H54 (cell line): ENCODE measurements around the gene ADAM17.

Experiments used
- DNase-seq: peaks from one replicate; pipeline ENCODE4 v3.0.0; 2011; ENCODE audit warnings: low spot score, mixed read lengths; ENCODE audit not compliant: insufficient read length
- FAIRE-seq: peaks from 3 replicates; lab custom pipeline; 2011; peaks lifted over from hg19 to GRCh38; lab: Jason Lieb, UNC
- POLR2A ChIP-seq: IDR thresholded peaks from 2 replicates; pipeline ENCODE4 v1.6.1; 2011; ENCODE audit warnings: low read depth, mild to moderate bottlenecking, low read length

The ADAM17 gene

DNA sequence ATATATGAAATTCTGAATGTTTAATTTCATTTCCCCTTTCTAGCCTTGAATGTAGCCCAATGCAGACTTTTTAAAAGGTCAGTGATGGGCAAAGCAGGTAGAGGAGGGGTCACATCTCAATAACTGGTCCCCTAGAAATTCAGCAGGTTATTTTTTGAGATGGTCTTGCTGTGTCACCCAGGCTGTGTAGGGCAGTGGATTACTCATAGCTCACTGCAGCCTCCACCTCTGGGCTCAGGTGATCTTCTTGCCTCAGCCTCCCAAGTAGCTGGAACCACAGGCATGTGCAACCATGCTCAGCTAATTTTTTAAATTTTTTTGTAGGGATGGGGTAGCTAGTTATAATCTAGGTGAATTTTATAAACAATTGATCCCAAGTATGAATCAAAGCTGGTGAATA lies 72.5 kb downstream of the ADAM17 start:
- DNase-seq (no peak), FAIRE-seq (no peak)
- TF ChIP-seq POLR2A: no peak

DNA sequence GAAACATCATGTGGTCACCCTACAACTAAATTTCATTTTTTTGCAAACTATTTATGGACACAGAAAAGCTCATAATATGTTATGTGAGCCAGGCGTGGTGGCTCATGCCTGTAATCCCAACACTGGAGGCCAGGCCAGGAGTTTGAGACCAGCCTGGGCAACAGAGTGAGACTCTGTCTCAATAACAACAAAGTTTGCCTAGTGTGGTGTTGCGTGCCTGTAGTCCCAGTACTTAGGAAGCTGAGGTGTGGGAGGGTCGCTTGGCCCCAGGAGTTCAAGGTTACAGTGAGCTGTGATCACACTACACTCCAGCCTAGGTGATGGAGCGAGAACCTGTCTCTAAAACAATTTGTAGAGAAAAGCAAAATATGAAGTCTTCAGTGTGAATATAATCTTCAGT lies 75.5 kb downstream of the ADAM17 start:
- no peak for TF ChIP-seq POLR2A
- no peak for FAIRE-seq
- DNase-seq: no peak

DNA sequence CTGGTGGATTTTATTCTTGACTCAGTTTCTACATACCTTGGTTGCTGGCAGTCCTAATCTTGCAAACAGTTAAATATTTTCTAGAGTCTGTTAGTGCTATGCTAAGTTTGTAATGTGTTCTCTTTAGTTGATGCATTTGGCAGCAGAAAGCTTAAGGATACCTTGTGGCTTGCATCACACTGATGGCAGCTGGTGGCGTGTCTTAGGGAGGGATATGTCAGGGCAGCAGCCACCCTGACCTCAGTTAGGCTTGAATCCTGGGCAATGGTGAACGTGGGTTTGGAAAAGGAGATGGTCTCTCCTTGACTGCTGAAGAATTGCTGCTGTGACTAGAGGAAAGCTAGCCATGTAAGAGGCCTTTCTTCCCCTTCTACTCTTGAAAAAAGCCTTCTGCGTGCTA lies 77.1 kb downstream of the ADAM17 start:
- FAIRE-seq (no peak), DNase-seq (no peak)
- no peak for TF ChIP-seq POLR2A

DNA sequence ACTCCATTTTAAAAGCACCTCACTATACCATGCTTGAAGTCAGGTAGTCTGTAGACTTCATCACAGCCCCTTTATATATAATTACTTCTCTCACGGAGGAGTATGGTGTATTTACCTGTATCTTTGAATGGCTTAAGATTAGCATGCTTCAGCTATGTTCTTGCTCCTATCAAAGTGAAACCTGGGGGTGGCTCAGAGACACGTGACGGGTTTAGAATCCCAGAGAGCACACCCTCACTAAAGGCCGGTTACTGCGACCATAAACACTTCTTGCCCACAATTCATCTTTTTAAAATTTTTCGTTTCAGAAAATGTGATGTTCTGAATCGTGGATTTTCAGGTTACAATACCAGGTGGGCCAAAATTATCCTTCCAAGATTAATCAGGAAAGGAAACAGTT lies 77.7 kb downstream of the ADAM17 start:
- FAIRE-seq (no peak), DNase-seq (no peak)
- TF ChIP-seq POLR2A: no peak

DNA sequence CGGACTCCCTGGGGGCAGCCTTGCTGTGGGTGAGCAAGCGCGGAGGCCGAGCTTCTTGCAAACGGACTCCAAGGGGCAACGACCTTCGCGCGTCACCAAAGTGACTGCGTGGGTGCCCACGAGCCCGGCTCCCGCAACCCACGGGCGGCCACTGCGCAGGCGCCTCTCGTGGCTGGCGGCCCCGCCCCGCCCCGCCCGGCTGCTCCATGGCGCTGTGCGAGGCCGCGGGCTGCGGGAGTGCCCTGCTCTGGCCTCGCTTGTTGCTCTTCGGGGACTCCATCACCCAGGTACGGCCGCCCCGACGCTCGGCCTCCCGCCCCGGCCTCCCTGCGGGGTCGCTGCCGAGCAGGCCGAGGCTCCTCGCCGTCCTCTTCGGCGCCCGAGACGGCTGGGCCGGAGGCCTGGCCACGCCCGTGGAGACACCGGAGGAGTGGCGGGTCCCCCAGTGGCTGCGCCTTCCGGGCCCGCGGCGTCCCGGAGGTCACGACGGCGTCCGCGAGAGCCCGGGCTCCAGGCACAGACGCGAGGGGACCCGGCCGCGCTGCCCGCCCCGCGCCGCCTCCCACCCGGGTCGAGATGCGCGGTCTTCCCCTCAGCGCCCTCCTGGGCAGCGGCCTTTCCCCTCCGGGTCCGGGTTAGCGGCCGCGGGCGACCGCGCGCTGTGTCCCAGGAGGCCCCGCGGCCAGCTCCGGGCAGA lies 81.1 kb downstream of the ADAM17 start, which contains the start of gene IAH1:
Gene IAH1, plus strand, starts transcription at position 191 of the 697 bp plus-strand sequence. Its CDS starts 16 bp downstream, at position 207.
- DNase-seq: peak; percentile 70
- peak; percentile 81 for TF ChIP-seq POLR2A
- FAIRE-seq: no peak

DNA sequence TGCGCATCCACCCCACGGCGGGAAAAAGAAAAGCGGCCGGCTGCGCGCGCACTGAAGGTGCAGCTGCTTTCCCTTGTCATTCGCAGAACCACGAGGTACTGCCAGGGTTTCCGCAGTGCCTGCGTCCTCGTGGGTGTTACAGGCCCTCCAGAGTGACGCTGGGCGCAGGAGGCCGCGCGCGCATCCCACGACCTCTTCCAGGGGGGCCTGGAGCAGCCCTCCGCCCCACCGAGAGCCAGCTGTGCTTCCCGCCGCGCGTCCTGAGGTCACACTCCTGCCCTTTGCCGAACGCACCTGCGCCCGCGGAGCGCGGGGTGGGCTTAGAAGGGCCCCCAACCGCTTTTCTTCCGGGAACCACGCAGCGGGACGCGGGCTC lies 81.7 kb downstream of the ADAM17 start:
- FAIRE-seq (no peak), DNase-seq (no peak)
- no peak for TF ChIP-seq POLR2A

DNA sequence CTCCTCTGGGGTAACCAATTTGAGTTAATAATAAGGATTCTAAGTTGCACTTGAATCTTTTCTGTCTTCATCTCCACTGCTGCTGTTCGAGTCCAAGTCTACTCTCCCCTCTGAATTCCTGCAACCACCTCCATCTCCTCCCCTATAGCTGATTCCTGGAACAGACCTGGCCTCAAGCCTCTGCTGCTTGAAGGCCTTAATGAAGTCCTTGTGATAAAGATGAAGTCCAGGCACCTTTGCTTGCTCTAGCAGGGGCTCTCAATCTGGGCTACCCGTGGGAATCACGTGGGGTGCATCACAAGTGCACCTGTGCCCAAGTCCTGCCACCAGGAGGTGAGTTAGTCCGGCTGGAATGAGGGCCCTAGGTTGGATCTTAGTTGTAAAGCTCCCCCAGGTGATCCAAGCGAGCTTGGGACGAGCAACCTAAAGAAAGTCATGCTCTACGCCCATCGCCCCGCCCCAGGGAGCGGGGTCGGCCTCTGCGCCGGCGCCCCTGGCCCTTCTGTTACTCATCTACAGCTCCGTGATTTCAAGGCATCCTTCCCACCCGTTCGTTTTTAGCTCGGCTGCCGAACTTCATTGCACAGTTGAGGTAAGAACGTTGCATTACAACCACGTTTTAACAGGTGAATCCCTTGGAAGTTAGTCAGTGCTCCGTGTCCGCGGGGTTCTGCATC lies 82.2 kb downstream of the ADAM17 start:
- DNase-seq: no peak
- TF ChIP-seq POLR2A: no peak
- no peak for FAIRE-seq

DNA sequence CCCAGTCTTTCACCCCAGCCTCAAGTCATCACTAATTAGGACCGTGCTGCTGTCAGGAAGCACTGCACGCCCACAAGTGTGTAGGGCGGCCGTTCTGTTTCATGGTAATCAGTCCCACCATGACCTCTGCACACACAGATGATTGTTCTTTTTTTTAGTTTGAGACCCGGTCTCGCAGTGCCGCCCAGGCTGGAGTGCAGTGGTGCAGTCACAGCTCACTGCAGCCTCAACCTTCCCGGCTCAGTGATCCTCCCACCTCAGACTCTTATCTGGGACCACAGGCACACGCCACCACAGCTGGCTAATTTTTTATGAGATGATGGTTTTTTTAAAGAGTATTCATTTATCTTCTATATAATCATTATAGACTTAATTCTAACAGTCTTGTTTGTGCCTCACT lies 83.1 kb downstream of the ADAM17 start:
- DNase-seq (no peak), FAIRE-seq (no peak)
- no peak for TF ChIP-seq POLR2A

DNA sequence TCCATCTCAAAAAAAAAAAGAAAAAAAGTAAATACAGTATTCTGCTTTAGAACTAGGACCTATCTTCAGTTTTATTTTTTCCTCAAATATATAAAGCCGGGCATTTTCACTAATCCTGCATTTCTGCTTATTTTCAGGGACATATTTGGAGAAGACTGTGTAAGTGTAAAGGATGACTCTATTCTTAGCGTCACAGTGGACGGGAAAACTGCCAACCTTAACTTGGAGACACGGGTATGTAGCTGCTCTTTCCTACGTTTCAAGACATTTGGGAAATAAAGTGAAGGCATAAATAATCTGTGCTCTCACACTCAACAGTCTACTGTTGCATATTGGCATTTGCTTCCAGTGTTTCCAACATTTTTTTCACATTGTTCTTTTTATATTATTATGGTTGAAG lies 84.4 kb downstream of the ADAM17 start:
- no peak for TF ChIP-seq POLR2A
- no peak for FAIRE-seq
- no peak for DNase-seq

DNA sequence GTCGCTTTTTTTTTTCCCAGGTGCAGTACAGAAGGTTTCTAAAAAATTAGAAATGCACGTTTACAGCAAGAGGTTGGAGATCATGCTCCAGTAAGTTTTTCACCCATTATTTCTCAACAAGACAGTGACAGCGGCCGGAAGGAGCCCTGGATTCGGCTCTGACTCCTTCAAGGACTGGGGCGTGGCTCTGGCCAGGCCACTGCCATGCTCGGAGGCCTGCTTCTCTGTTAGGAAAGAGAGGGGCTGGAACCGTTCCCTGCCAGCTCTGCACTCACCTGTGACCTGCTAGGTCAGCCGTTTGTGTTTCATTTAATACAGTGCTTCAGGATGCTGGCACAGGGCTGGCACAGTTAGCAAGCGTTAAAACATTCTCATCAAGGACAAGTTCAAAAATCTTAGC lies 87.9 kb downstream of the ADAM17 start:
- TF ChIP-seq POLR2A: no peak
- DNase-seq (no peak), FAIRE-seq (no peak)

DNA sequence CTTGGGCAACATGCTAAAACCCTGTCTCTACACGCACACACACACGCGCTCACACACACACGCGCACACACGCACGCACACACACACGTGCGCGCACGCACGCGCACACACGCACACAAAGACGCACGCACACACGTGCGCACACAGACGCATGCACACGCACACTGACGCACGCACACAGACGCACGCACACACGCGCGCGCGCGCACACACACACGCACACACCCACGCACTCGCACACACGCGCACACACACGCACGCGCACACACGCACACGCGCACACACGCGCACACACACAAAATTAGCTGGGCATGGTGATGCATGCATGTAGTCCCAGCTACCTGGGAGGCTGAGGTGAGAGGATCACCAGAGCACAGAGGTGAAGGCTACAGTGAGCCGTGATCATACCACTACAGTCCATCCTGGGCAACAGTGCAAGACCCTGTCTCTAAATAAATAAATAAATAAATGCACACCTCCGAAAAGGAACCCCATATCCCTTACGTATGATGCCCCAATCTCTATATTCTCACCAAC lies 89.4 kb downstream of the ADAM17 start:
- FAIRE-seq (no peak), DNase-seq (no peak)
- TF ChIP-seq POLR2A: no peak

DNA sequence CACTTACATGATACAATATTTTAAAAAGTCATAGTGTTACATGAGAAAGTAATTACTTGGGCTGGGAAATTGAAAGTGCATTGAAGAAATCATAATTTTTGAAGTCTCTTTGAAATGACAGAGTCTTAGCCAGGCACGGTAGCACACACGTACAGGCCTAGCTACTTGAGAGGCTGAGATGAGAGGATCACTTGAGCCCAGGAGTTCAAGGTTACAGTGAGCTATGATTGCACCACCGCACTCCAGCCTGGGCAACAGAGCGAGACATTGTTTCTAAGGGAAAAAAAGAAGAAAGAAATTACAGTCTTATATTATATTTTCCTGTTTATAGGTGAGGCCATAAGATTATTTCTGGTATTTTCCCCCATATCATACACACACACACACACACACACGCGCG lies 90.5 kb downstream of the ADAM17 start:
- FAIRE-seq: no peak

DNA sequence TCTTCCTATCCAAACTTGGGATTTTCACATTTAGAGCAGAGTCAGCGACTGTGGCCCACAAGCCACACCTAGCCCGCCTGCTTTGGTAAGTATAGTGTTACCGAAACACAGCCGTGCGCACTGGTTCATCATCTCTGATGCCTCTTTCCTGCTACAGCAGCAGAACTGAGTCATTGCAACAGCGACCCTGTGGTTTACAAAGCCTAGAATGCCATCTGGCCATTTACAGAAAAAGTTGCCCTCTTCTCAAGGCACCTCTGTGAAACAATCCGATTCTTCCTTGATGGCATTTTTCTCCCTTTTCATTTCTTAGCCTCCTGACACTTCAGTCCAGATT lies 92.0 kb downstream of the ADAM17 start:
- peak; percentile 23 for DNase-seq
- peak; percentile 85 for FAIRE-seq
- TF ChIP-seq POLR2A: no peak

More for the DNA sequence above, 90.5 kb downstream of the ADAM17 start:
- DNase-seq: no peak
- TF ChIP-seq POLR2A: no peak

DNA sequence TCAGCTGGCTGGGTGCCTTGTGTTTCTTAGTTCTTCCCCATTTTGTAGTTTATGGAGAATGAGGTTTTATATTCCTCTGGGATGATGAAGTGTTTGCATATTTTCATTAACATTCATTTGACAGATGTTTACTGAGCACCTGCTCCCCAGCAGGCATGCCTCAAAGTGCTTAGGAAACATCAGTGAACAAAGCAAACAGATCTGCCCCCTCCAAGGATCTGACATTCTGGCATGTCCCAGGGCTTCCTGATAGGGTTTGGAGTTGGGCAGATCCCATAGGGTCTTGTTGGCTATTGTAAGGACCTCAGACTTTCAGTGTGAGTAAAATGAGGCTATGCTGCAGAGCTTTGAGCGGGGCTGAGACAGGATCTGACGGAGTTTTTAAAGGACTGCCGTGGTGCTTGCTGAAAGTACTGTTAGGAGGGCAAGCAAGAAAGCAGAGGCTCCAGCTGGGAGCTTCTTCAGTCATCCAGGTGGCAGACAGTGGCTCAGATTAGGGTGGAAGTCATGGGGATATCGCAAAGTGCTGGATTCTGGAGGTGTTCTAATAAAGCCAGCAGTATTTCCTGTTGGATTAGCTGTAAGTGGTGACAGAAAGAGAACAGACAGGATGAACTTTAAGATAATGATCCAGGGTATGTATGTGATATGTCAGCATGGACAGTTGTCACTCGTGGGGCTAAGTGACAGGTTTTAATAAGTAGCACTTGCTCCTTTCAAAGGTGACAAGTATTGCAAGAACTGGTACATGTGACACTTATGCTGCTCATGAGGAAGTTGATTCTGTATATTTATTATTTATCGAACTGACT lies 92.5 kb downstream of the ADAM17 start:
- no peak for DNase-seq
- peak; percentile 53 for FAIRE-seq
- no peak for TF ChIP-seq POLR2A
